GM21381 (cell line): ENCODE measurements around the gene NAB1.
"Not testable (repeated sequence)": the region's sequence is repeated elsewhere in the genome, so short reads cannot be mapped to it uniquely, and the experiment has no call there.

Experiments
- ATAC-seq: cut with Tn5 transposase; IDR thresholded peaks from one replicate; pipeline ENCODE4 v1.9.1; 2021; ENCODE audit warnings: mild to moderate bottlenecking, moderate library complexity; ENCODE audit not compliant: unreplicated experiment

NAB1 gene

GRCh38 chr2:190649035-190649797 lies at the start of gene NAB1:
NAB1 (plus strand) TSS chr2:190649083; CDS start chr2:190659177, 10,094 bp downstream.
- ATAC-seq: peak; percentile 44

GRCh38 chr2:190599546-190600220 lies 49.2 kb upstream of the NAB1 start:
- ATAC-seq: no peak

GRCh38 chr2:190600293-190601103 lies 48.4 kb upstream of the NAB1 start:
- ATAC-seq: no peak

GRCh38 chr2:190603374-190603773 lies 45.5 kb upstream of the NAB1 start:
- ATAC-seq: no peak

- no peak for ATAC-seq
These were observed 41.8 kb upstream of the NAB1 start for GRCh38 chr2:190607014-190607597.

- ATAC-seq: no peak
These were observed 41.1 kb upstream of the NAB1 start for GRCh38 chr2:190607657-190608357.

GRCh38 chr2:190608863-190609262 lies 40.0 kb upstream of the NAB1 start:
- not testable (repeated sequence) for ATAC-seq

GRCh38 chr2:190609397-190609796 lies 39.5 kb upstream of the NAB1 start:
- not testable (repeated sequence) for ATAC-seq

GRCh38 chr2:190610528-190610927 lies 38.4 kb upstream of the NAB1 start:
- ATAC-seq: not testable (repeated sequence)

- ATAC-seq: no peak
These were observed 33.2 kb upstream of the NAB1 start for GRCh38 chr2:190615555-190616200.

- ATAC-seq: no peak
These were observed 30.9 kb upstream of the NAB1 start for GRCh38 chr2:190618030-190618429.

GRCh38 chr2:190625691-190626090 lies 23.2 kb upstream of the NAB1 start:
- no peak for ATAC-seq

GRCh38 chr2:190626641-190627210 lies 22.2 kb upstream of the NAB1 start:
- no peak for ATAC-seq

- peak; percentile 69 for ATAC-seq
These were observed 21.2 kb upstream of the NAB1 start for GRCh38 chr2:190627448-190628412.

- no peak for ATAC-seq
These were observed 20.1 kb upstream of the NAB1 start for GRCh38 chr2:190628591-190629319.

GRCh38 chr2:190634381-190634780 lies 14.5 kb upstream of the NAB1 start:
- ATAC-seq: no peak

GRCh38 chr2:190635781-190636180 lies 13.1 kb upstream of the NAB1 start:
- no peak for ATAC-seq

GRCh38 chr2:190636361-190636760 lies 12.5 kb upstream of the NAB1 start:
- ATAC-seq: no peak
